Measurements from ENCODE around the gene UBTF. TPM values are rescaled to one million over a fixed set of nuclear protein-coding genes. Genes with fewer than 3 reads are reported as not detected.

UBTF gene
- total and polyA plus RNA-seq, 9 of the 15 experiments (the other 6 are each of a cell fraction or from before 2014, with no cell fraction given), result 1.2 to 113 (median 83.6) TPM

GRCh38 chr17:44266402-44267164, 47.1 kb upstream of the UBTF start (continued):
- 0 out of 2 replicates have a peak, but pooled peaks have one; percentile 4 for TF ChIP-seq CEBPG (CRISPR knock-in tag; IDR thresholded peaks at IDR 0.05)
- no peak for TF ChIP-seq CEBPG (tag; conservative IDR thresholded peaks at IDR 0.05 in 1 of 2, IDR thresholded peaks at IDR 0.05 in 1 of 2)
- no peak; the same call in 1 of the 2 replicates for TF ChIP-seq KLF6 (CRISPR knock-in tag; IDR thresholded peaks at IDR 0.05; ENCODE audit: borderline replicate concordance)
- TF ChIP-seq SRF (CRISPR knock-in tag; IDR thresholded peaks at IDR 0.05), result no peak; a peak in 1 of 4 replicates
- TF ChIP-seq TAF9B (IDR thresholded peaks at IDR 0.05; ENCODE audit: partially characterized antibody), result peak; percentile 97
- TF ChIP-seq NFIX (CRISPR knock-in tag; IDR thresholded peaks at IDR 0.05; ENCODE audit: low read depth), result peak; percentile 32; the same call in 1 of the 2 replicates
- TF ChIP-seq ID3 (CRISPR knock-in tag; IDR thresholded peaks at IDR 0.05), result peak; percentile 72; the same call in 1 of the 2 replicates
- TF ChIP-seq ID3 (tag; IDR thresholded peaks at IDR 0.05), result peak; percentile 98
- no peak for TF ChIP-seq TFAM (CRISPR knock-in tag; conservative IDR thresholded peaks at IDR 0.05)
- TF ChIP-seq ILF3 (IDR thresholded peaks at IDR 0.05; ENCODE audit: borderline replicate concordance), result no peak
- TF ChIP-seq MTA1 (IDR thresholded peaks at IDR 0.05; ENCODE audit: borderline replicate concordance), result peak; percentile 91
- TF ChIP-seq NEUROD1 (IDR thresholded peaks at IDR 0.05; ENCODE audit: borderline replicate concordance, low read depth, low read length, partially characterized antibody), result peak; percentile 70
- TF ChIP-seq CEBPB (tag; IDR thresholded peaks at IDR 0.05), result no peak
- peak; percentile 68; the same call in 1 of the 2 replicates for TF ChIP-seq E2F3 (CRISPR knock-in tag; IDR thresholded peaks at IDR 0.05)
- TF ChIP-seq SMARCE1 (IDR thresholded peaks at IDR 0.05), result peak; percentile 95
- TF ChIP-seq POLR2AphosphoS2 (IDR thresholded peaks at IDR 0.05; ENCODE audit: low read length), result no peak
- TF ChIP-seq ETS2 (tag; IDR thresholded peaks at IDR 0.05; ENCODE audit: borderline replicate concordance, poor library complexity, severe bottlenecking), result no peak
- TF ChIP-seq CC2D1A (IDR thresholded peaks at IDR 0.05), result peak; percentile 99
- TF ChIP-seq, protein P1, sequence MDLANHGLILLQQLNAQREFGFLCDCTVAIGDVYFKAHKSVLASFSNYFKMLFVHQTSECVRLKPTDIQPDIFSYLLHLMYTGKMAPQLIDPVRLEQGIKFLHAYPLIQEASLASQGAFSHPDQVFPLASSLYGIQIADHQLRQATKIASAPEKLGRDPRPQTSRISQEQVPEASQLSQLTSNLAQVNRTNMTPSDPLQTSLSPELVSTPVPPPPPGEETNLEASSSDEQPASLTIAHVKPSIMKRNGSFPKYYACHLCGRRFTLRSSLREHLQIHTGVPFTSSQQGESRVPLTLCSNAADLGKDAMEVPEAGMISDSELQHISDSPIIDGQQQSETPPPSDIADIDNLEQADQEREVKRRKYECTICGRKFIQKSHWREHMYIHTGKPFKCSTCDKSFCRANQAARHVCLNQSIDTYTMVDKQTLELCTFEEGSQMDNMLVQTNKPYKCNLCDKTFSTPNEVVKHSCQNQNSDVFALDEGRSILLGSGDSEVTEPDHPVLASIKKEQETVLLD (IDR thresholded peaks at IDR 0.05), result peak; percentile 56; the same call in 1 of the 2 replicates
- TF ChIP-seq, protein P2, sequence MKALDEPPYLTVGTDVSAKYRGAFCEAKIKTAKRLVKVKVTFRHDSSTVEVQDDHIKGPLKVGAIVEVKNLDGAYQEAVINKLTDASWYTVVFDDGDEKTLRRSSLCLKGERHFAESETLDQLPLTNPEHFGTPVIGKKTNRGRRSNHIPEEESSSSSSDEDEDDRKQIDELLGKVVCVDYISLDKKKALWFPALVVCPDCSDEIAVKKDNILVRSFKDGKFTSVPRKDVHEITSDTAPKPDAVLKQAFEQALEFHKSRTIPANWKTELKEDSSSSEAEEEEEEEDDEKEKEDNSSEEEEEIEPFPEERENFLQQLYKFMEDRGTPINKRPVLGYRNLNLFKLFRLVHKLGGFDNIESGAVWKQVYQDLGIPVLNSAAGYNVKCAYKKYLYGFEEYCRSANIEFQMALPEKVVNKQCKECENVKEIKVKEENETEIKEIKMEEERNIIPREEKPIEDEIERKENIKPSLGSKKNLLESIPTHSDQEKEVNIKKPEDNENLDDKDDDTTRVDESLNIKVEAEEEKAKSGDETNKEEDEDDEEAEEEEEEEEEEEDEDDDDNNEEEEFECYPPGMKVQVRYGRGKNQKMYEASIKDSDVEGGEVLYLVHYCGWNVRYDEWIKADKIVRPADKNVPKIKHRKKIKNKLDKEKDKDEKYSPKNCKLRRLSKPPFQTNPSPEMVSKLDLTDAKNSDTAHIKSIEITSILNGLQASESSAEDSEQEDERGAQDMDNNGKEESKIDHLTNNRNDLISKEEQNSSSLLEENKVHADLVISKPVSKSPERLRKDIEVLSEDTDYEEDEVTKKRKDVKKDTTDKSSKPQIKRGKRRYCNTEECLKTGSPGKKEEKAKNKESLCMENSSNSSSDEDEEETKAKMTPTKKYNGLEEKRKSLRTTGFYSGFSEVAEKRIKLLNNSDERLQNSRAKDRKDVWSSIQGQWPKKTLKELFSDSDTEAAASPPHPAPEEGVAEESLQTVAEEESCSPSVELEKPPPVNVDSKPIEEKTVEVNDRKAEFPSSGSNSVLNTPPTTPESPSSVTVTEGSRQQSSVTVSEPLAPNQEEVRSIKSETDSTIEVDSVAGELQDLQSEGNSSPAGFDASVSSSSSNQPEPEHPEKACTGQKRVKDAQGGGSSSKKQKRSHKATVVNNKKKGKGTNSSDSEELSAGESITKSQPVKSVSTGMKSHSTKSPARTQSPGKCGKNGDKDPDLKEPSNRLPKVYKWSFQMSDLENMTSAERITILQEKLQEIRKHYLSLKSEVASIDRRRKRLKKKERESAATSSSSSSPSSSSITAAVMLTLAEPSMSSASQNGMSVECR (CRISPR knock-in tag; IDR thresholded peaks at IDR 0.05), result peak; percentile 84; the same call in 1 of the 2 replicates
- no peak for TF ChIP-seq POLR2B (IDR thresholded peaks at IDR 0.05; ENCODE audit: low read depth, partially characterized antibody)
- TF ChIP-seq GTF2A2 (tag; IDR thresholded peaks at IDR 0.05), result no peak

Measured in K562 (cell line).